HG03521 (cell line): Measurements from ENCODE around the gene MC1R.
"Not testable (repeated sequence)": the region's sequence is repeated elsewhere in the genome, so short reads cannot be mapped to it uniquely, and the experiment has no call there.

Experiments
- ATAC-seq: cut with Tn5 transposase; IDR thresholded peaks from one replicate; pipeline ENCODE4 v1.9.1; 2021; ENCODE audit warnings: mild to moderate bottlenecking, moderate library complexity; ENCODE audit not compliant: unreplicated experiment

Gene MC1R

GRCh38 chr16:89913408-89914387, 5.0 kb upstream of the MC1R start:
- ATAC-seq = no peak

- ATAC-seq = not testable (repeated sequence)
Observed at GRCh38 chr16:89914642-89915285, 3.9 kb upstream of the MC1R start.

- ATAC-seq = no peak
Observed at GRCh38 chr16:89915303-89916232, 3.1 kb upstream of the MC1R start.

- ATAC-seq = peak; percentile 69
Observed at GRCh38 chr16:89917773-89918452, 749 bp upstream of the MC1R start.

GRCh38 chr16:89919535-89920406, 1.1 kb downstream of the MC1R start:
- ATAC-seq = no peak

GRCh38 chr16:89920723-89921122, 2.1 kb downstream of the MC1R start:
- ATAC-seq = no peak

- no peak for ATAC-seq
Observed at GRCh38 chr16:89921131-89921701, 2.6 kb downstream of the MC1R start.

GRCh38 chr16:89921702-89922476, 3.2 kb downstream of the MC1R start:
- ATAC-seq = no peak

- ATAC-seq = no peak
Observed at GRCh38 chr16:89922477-89922883, 3.8 kb downstream of the MC1R start.

GRCh38 chr16:89922884-89923639, 4.4 kb downstream of the MC1R start, which contains the start of gene TUBB3:
Gene TUBB3, plus strand, starts transcription at chr16:89923342. Its CDS starts 60 bp downstream, at chr16:89923402.
- ATAC-seq = no peak

- no peak for ATAC-seq
Observed at GRCh38 chr16:89923640-89924296, 5.1 kb downstream of the MC1R start.

GRCh38 chr16:89924297-89924924, 5.7 kb downstream of the MC1R start:
- ATAC-seq = no peak

- no peak for ATAC-seq
Observed at GRCh38 chr16:89924925-89925307, 6.3 kb downstream of the MC1R start.

GRCh38 chr16:89925596-89926079, 7.0 kb downstream of the MC1R start:
- ATAC-seq = no peak

- ATAC-seq = no peak
Observed at GRCh38 chr16:89931305-89931896, 12.7 kb downstream of the MC1R start.

- no peak for ATAC-seq
Observed at GRCh38 chr16:89931964-89932363, 13.3 kb downstream of the MC1R start.
